ENCODE results near the gene AKNA.

DNA sequence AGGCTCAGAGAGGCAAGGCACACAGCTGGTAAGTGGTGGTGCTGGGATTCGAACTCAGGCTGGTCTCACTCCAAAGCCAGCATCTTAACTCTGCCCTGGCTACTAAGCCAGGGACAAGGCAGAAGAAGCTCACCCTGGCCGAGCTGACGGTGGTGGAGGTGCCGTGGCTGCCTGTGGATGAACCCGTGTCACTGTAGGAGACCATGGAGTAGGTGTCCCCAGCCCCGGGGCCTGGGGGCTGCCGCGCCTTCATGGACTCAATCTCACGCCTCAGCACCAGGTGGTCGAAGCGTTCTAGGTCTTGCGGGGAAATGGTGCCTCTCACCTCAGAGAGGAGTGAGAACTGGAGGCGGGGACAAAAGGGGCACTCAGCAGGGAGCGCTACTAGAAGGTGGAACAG is 35.4 kb upstream of the AKNA start:
- TF ChIP-seq TAF1 (IDR thresholded peaks at IDR 0.05; ENCODE audit: borderline replicate concordance, low read depth, low read length) = no peak
- no peak for TF ChIP-seq GATA2 (CRISPR knock-in tag; IDR thresholded peaks at IDR 0.05)
